Fibroblast of skin of left quadriceps (primary cell): ENCODE measurements around the gene CCL20.
A peak's percentile ranks its signal among the peaks of the same experiment; 100 is the strongest.
"Not testable (repeated sequence)": the region's sequence is repeated elsewhere in the genome, so short reads cannot be mapped to it uniquely, and the experiment has no call there.

Experiments used
- DNase-seq, 2 experiments: peaks; one replicate each; pipeline ENCODE4 v3.0.0-alpha.2; 2013; ENCODE audit warnings: low read depth in 2 of 2

Gene CCL20, protein sequence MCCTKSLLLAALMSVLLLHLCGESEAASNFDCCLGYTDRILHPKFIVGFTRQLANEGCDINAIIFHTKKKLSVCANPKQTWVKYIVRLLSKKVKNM

GRCh38 chr2:227813562-227814353 is at the start of gene CCL20:
TSS of gene CCL20 (plus strand) at chr2:227813842. CDS start at chr2:227813912, 70 bp downstream.
- DNase-seq: no peak

DNA sequence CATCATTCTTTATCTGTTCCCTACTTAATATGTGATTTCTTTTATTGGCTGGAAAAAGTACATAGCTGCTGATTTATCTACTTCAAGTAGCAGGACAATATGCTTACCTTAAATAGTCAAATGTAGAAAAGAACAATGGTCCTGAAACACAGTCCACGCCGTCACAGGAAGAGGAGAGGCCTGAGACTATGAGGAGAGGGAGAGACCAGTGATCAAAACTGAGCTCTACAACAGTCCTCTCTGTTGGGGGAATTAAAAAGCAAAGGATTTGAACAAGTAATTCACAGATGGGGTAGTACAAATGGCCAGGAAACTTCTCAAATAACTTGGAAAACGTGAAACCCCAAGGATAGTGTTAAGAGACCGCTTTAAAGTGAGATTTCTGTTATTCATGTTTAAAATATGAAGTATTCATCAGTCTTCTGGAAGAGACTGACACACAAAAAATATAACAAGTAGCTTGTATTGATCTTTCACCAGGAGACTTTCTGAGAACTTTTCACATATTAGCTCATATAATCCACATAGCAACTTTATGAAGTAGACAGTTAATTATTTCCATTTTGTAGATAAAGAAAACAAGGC is 47.8 kb upstream of the CCL20 start:
- DNase-seq: no peak

- peak; percentile 32 for DNase-seq
These were observed 47.2 kb upstream of the CCL20 start for GRCh38 chr2:227766373-227766883.

GRCh38 chr2:227767830-227768229 is 45.8 kb upstream of the CCL20 start:
- DNase-seq: no peak

DNA sequence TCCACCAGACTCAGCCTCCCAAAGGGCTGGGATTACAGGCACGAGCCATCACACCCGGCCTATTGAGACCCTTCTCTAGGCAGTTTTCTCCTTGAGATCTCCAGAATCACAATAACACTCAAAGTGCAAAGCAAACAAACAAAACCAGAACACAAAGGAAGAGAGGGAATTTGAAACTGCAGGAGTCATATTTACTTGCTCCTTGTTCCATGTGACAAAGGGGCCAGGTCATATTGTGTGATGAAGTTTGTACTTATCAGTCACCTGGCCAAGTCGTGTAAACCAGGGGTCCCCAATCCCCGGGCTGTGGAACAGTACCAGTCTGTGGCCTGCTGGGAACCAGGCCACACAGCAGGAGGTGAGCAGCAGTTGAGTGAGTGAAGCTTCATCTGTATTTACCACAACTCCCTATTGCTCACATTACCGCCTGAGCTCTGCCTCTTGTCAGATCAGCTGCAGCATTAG is 41.4 kb upstream of the CCL20 start:
- DNase-seq: no peak

DNA sequence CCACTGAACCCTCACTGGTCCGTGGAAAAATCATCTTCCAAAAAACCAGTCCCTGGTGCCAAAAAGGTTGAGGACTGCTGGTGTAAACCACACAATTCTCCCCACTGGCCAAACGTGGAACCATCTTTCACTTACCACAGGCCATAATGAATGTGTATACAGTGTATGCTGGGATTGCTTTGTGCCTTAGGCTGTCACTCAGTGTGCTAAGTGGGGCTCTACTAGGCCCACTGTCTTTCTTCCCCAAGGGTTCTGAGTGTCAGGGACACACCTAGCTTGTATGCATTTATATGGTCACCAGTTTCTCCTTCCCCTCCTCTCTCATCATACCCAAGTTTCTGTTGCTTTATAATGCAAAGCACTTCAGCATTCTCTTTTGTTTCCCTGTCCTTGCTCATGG is 40.7 kb upstream of the CCL20 start:
- DNase-seq: no peak

DNA sequence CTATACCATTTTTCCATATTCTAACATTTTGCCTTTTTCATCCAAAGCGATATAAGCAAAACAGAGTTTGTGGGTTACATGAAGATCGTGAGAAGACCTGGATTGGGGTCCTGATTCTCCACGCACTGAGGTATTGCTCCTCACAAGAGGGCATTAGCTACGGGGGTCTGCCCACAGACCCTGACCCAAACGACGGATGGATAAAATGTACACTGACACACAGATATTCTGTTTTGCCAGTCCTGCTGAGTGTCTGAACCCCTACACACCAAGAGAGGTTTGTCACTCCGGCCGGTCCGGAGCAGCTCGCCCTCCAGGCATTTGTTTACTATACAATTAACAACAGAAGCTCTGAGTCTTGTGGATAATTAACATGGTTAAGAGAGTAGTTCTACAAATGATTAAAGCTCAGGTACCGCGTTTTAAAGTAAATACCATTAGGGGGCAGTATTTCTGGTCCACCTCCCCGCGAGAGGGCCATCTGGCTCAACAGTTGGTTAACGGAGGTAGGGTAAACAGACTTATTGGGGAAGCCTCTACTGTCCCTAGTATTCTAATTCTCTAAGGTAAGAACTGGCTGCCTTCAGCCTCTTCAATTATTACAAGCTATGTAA is 39.5 kb upstream of the CCL20 start:
- no peak for DNase-seq

GRCh38 chr2:227774895-227775842 is 38.5 kb upstream of the CCL20 start:
- no peak for DNase-seq

- DNase-seq: no peak
These were observed 32.5 kb upstream of the CCL20 start for GRCh38 chr2:227780981-227781615.

DNA sequence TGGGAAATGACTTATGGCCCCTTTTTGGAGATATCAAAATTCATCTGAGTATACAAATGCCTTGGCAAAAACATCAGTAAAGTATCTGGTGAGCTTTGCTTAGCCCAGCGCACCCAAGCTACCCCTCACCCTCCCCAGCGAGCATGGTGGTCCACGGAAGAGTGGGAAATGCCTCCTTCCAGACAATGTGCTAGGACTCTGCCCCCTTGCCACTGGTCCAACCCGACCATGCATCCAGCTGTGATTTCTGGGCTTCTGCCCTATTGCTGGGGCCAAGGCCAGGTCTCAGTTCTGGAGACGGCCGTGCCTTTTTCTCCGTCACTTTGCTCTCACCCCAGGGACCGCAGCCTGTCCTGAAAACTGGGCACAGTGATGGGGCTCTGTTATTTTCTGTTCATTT is 31.8 kb upstream of the CCL20 start:
- no peak for DNase-seq

DNA sequence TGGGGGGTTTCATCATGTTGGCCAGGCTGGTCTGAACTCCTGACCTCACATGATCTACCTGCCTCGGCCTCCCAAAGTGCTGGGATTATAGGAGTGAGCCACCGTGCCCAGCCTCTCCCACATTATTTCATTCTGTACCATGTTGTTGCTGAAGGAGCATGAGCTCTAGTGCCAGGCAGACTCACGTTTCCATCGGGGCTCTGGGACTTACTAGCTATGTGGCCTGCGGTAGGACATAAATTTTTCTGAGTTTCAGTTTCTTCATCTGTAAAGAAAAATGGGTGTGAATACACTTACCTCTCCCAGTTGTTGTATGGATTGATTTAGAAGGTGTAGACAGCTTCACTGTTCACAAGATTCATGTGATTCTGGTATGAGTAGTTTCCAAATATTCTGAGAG is 30.8 kb upstream of the CCL20 start:
- no peak for DNase-seq

DNA sequence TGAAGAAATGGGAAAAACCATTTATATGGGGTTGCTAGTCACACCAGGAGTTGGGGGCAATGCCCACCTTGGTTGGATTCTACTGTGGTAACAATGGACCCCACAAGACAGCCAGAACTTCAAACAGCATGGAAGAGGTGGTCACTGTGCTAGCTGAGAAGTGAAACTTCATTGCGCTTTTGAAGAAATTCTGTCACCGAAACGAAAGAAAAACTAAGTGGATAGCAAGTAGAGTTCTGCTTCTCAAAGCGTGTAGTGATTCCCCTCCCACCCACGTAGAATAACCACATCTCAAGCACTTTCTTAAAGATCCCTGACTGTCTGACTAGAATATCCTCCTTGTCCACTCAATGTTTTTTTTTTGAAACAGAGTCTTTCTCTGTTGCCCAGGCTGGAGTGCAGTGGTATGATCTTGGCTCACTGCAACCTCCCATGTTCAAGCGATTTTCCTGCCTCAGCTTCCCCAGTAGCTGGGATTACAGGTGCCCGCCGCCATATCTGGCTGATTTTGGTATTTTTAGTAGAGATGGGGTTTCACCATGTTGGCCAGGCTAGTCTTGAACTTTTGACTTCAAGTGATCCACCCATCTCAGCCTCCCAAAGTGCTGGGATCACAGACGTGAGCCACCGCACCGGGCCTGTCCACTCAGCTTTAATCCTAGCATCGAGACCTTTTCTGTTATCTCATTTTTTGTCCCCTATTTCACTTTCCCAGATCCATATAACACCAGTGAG is 30.1 kb upstream of the CCL20 start:
- no peak for DNase-seq

DNA sequence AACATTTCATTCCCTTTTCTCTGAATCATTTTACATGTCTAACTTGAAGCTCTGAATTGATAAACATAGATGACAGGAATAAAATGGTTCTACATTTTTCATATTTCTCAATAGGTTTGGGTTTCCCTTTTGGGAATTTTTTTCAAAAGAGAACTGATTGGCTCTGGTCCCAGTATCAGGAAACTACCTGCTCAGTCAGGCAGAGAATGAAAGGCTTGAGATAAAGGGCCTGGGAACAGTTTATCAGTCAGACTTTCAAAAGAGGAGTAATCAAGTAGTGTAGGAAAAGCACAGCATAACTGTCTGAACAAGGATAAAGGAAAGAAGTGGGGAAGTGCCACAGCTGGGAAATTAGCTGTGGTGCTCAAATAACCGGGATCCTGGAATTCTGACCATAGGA is 28.3 kb upstream of the CCL20 start:
- DNase-seq: no peak

DNA sequence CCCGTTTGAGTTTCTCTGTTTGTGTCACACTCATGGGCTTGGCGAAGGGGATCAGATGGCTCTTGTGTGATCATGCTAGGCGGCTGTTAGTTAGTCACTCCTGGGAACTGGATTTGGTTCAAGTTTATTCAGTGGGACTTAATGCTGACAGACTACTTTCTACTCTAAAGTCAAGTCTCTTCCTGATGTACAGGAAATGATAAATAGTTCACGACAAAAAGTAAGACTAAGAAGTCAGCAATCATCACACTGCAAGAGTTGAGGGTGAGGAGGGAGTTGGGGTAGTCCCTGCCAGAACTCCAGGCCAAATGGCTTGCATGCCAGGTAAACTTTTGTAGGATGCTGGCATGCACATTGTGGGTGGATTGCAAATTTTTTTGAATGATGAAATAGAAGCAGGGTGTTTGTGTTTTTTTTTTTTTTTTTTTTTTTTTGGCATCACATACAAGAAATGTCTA is 25.1 kb upstream of the CCL20 start:
- DNase-seq: no peak

DNA sequence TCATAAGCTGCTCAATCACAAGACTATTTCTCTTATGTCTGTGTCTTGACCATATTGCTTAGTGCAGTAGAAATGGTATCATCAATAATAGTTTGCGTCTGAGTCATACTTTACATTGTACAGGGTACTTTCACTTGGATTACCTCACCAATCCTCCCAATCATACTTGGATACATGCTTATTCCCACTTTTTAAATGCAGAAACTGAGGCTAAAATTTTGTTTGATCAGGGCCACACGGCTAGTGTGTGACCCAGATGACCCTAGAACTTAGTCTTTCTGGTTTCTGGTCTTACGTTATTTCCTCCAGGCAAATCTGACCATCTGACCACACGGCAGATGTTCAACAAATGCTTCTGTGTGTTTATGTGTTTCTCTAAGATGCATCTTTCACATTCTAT is 23.8 kb upstream of the CCL20 start:
- DNase-seq: no peak

DNA sequence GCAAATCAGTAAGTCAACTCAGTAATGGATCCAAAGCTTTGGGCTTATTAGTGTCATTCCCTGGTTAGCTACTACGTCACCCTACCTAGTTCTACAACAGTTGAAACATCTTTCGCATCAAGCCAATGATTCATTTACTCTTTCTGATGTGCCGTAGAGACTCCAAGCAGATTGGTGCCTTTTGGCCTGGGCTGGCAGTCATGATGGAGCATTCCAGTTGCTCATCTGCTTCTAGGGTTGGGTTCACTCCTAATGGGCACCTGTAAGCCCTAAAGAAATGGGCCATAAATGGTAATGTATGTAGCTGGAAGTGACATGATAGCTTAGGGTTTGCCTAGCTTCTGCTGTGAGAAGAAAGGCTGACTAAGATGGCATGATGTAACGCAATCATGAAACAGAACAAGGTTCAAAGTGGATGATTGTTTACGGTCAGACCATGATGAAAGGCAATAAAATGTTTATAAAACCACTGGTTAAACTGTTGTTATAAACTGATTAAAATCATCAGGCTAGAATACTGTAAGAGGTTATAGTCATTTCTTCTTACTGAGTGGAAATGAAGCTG is 20.4 kb upstream of the CCL20 start:
- DNase-seq: no peak

GRCh38 chr2:227796045-227796711 is 17.5 kb upstream of the CCL20 start:
- DNase-seq: no peak

DNA sequence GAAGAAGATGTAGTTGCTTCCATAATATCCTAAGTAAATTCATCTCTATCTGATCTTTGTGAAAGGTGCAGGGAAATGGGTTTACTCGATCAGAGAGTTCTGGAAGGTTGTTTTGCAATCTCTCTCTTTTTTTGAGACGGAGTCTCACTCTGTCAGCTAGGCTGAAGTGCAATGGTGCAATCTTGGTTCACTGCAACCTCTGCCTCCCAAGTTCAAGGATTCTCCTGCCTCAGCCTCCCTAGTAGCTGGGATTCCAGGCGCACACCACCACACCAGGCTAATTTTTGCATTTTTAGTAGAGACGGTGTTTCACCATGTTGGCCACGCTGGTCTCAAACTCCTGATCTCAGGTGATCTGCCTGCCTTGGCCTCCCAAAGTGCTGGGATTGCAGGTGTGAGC is 16.9 kb upstream of the CCL20 start:
- not testable (repeated sequence) for DNase-seq

DNA sequence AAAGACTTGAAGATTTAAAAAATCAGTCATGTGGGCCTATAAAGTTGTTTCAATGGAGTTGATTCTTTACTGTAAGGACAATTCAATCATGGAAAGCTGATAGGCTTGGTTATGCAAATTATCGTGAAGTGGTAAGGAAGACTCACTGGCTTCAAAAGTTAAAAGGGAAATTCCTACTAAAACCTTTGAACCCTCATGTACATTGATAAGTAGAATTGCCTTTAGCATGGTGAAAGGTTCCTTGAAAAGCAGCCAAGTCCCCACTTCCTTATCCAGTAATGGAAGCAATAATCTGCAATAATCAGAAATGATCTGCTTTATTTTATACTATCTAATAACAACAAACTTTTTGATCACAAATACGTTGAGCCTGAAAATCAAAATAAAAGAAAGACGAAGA is 14.4 kb upstream of the CCL20 start:
- DNase-seq: no peak
